Suprapubic skin (tissue), 4 donors: ENCODE measurements around the gene IQSEC2. TPM values are rescaled to one million over a fixed set of nuclear protein-coding genes. Genes with fewer than 3 reads are reported as not detected.

Source experiments
- DNase-seq, 2 donors: peaks; one replicate each; pipeline ENCODE4 v3.0.0-alpha.2; 2019; ENCODE audit warnings: low spot score in 2 of 2
- H3K27ac ChIP-seq: fragments of 200-600 bp; sonication (generic); one replicate; pipeline ENCODE4 v1.5.1; 2019
- H3K27me3 ChIP-seq: fragments of 200-600 bp; sonication (generic); one replicate; pipeline ENCODE4 v1.5.1; 2019
- H3K36me3 ChIP-seq: fragments of 200-600 bp; sonication (generic); one replicate; pipeline ENCODE4 v1.5.1; 2019
- H3K4me1 ChIP-seq: fragments of 200-600 bp; sonication (generic); one replicate; pipeline ENCODE4 v1.5.1; 2019
- H3K4me3 ChIP-seq: fragments of 200-600 bp; sonication (generic); one replicate; pipeline ENCODE4 v1.5.1; 2019; ENCODE audit warnings: mild to moderate bottlenecking
- H3K9me3 ChIP-seq: fragments of 200-600 bp; sonication (generic); one replicate; pipeline ENCODE4 v1.5.1; 2019
- EP300 ChIP-seq: sonication (generic); formaldehyde crosslinking; IDR thresholded peaks from one replicate; pipeline ENCODE4 v1.6.1; 2017; ENCODE audit warnings: antibody characterized with exemption
- POLR2A ChIP-seq, 2 donors: fragments of 450-650 bp; IDR thresholded peaks; one replicate each; pipeline ENCODE4 v1.6.1; 2017; ENCODE audit warnings: antibody characterized with exemption in 2 of 2, mild to moderate bottlenecking in 2 of 2, moderate library complexity in 2 of 2
- POLR2AphosphoS5 ChIP-seq, 3 donors: sonication (generic); formaldehyde crosslinking; IDR thresholded peaks; one replicate each; pipeline ENCODE4 v1.6.1; 2017; ENCODE audit warnings: antibody characterized with exemption in 3 of 3
- WGBS: methylation state at CpG from one replicate; pipeline ENCODE4 v1.1.5; 2018; 5-methylcytosine and 5-hydroxymethylcytosine counted together
- total RNA-seq, 4 donors: library from RNA; depleted of rRNA; stranded (reverse); fragments of >200 nt; gene quantifications; one replicate each; pipeline ENCODE4 v1.1.0, GENCODE V29; 2016
- TF ChIP-seq, protein P1 (sequence below), 2 donors: fragments of 200-600 bp in 1 of 2; fragments of 450-650 bp in 1 of 2; sonication (generic) in 1 of 2; IDR thresholded peaks; one replicate each; pipeline ENCODE4 v1.5.1; 2016 to 2019; ENCODE audit warnings: antibody characterized with exemption in 2 of 2, mild to moderate bottlenecking in 1 of 2, moderate library complexity in 1 of 2

Gene IQSEC2
- 10 to 100 TPM; 24.4 to 42.1 (median 28.9) TPM for total RNA-seq

DNA sequence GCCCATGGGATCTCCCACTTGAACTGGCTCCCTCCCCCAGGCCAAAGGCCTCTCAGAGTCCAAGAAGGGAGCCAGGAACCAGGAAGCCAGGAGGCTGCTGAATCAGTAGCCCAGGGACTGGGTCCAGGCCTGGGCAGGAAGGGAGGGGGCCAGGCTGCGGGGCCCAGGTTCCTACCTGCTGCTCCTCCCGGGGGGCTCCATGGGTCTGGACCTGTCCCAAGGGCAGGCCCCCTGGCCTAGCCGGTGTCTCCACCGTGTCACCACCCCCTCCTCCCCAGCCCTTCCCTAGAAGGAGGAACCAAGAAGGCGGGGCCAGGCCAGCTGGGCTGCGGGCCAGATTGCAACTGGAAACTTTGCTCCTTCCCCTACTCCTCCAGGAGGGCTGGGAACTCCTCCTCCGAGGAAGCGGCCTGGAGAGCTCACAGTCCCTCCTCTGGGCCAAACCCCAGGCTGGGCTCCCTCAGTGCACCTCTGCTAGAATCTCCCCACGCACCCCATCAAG, at the start of gene IQSEC2:
IQSEC2 (minus strand) TSS at position 264 of the 502 bp plus-strand sequence.
- WGBS = no CpG with 5 or more reads among the region's 9 CpGs
- peak; percentile 85 to 92 for DNase-seq

DNA sequence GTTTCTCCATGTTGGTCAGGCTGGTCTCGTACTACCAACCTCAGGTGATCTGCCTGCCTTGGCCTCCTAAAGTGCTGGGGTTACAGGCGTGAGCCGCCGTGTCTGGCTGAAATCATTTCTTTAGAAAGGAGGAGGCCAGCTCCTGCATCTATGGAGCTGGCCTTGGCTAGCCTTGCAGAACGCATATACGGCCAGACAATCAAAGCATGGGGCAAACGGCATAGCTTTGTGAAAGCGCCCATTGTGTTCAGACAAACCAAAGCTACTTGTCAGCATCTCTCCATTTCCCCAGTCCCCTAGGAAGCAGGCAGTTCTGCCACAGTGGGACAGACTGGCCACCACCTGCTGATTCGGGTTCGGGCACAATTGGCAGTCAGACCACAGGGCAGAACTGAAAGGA, 48.9 kb upstream of the IQSEC2 start:
- Histone ChIP-seq H3K27me3 (no peaks in the 10 kb centered on the region), H3K9me3 (no peaks in the 10 kb centered on the region), H3K27ac (no peak overlapping the region), H3K4me1 (no peaks in the 10 kb centered on the region), H3K4me3 (no peak overlapping the region), H3K36me3 (no peaks in the 10 kb centered on the region)
- TF ChIP-seq POLR2A (IDR thresholded peaks at IDR 0.05) = no peak
- TF ChIP-seq, protein P1, sequence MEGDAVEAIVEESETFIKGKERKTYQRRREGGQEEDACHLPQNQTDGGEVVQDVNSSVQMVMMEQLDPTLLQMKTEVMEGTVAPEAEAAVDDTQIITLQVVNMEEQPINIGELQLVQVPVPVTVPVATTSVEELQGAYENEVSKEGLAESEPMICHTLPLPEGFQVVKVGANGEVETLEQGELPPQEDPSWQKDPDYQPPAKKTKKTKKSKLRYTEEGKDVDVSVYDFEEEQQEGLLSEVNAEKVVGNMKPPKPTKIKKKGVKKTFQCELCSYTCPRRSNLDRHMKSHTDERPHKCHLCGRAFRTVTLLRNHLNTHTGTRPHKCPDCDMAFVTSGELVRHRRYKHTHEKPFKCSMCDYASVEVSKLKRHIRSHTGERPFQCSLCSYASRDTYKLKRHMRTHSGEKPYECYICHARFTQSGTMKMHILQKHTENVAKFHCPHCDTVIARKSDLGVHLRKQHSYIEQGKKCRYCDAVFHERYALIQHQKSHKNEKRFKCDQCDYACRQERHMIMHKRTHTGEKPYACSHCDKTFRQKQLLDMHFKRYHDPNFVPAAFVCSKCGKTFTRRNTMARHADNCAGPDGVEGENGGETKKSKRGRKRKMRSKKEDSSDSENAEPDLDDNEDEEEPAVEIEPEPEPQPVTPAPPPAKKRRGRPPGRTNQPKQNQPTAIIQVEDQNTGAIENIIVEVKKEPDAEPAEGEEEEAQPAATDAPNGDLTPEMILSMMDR (IDR thresholded peaks at IDR 0.05) = no peak
- TF ChIP-seq EP300 = no peak
- no peak for TF ChIP-seq POLR2AphosphoS5 (IDR thresholded peaks at IDR 0.05)
- 92% methylated on average over 10 of the region's 10 CpGs for WGBS
- DNase-seq = no peak

More for the DNA sequence above, at the start of gene IQSEC2:
- Histone ChIP-seq H3K36me3 (no peaks in the 10 kb centered on the region), H3K4me1 (peaks cover 24% of the 10 kb centered on the region), H3K4me3 (peak within 1 kb of the TSS; percentile 44), H3K9me3 (no peaks in the 10 kb centered on the region), H3K27ac (peak within 1 kb of the TSS; percentile 76), H3K27me3 (no peaks in the 10 kb centered on the region)
- TF ChIP-seq, protein P1 (IDR thresholded peaks at IDR 0.05) = no peak
- TF ChIP-seq EP300 (no peak), POLR2A (IDR thresholded peaks at IDR 0.05) (no peak), POLR2AphosphoS5 (IDR thresholded peaks at IDR 0.05) (no peak)

DNA sequence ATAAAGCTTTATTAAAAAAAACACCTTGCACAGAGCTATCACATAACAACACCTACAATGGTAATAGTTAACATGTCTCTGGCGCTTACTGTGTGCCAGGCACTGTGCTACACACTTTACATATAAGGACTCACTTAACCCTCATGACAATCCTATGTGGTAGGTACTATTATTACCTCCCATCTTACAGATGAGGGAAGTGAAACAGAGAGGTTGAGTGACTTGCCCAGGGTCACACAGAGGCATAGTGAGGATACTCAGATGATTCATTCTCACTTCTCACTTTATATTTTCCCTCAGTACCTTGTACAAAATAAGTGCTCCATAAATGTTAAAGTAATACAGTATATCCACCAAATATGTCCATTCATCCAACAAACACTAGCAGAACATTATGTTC, 43.4 kb upstream of the IQSEC2 start:
- Histone ChIP-seq H3K4me3 (no peak overlapping the region), H3K36me3 (no peaks in the 10 kb centered on the region), H3K9me3 (no peaks in the 10 kb centered on the region), H3K27ac (no peak overlapping the region), H3K4me1 (peaks cover 7% of the 10 kb centered on the region), H3K27me3 (no peaks in the 10 kb centered on the region)
- no peak for TF ChIP-seq POLR2A (IDR thresholded peaks at IDR 0.05)
- TF ChIP-seq EP300 = no peak
- TF ChIP-seq, protein P1 (IDR thresholded peaks at IDR 0.05) = no peak
- no peak for TF ChIP-seq POLR2AphosphoS5 (IDR thresholded peaks at IDR 0.05)
- no peak for DNase-seq
- WGBS = 81% methylated on average over 1 of the region's 1 CpG

DNA sequence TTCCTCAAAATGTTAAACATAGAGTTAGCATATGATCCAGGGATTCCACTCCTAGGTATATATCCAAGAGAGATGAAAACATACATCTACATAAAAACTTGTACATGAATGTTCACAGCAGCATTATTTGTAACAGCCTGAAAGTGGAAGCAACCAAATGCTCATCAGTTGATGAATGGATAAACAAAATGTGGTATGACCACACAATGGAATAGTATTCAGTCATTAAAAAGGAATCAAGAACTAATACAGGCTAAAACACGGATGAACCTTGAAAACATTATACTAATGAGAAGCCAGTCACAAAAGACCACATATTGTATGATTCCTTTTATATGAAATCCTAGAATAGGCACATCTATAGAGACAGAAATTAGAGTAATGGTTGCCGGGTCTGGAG, 42.7 kb upstream of the IQSEC2 start:
- Histone ChIP-seq H3K4me1 (peaks cover 14% of the 10 kb centered on the region), H3K4me3 (no peak overlapping the region), H3K36me3 (no peaks in the 10 kb centered on the region), H3K27me3 (no peaks in the 10 kb centered on the region), H3K27ac (no peak overlapping the region), H3K9me3 (no peaks in the 10 kb centered on the region)
- no peak for DNase-seq
- TF ChIP-seq POLR2A (IDR thresholded peaks at IDR 0.05) (no peak), POLR2AphosphoS5 (IDR thresholded peaks at IDR 0.05) (no peak), EP300 (no peak)
- TF ChIP-seq, protein P1 (IDR thresholded peaks at IDR 0.05) = no peak
- whole genome bisulfite sequencing = 96% methylated on average over 2 of the region's 2 CpGs

DNA sequence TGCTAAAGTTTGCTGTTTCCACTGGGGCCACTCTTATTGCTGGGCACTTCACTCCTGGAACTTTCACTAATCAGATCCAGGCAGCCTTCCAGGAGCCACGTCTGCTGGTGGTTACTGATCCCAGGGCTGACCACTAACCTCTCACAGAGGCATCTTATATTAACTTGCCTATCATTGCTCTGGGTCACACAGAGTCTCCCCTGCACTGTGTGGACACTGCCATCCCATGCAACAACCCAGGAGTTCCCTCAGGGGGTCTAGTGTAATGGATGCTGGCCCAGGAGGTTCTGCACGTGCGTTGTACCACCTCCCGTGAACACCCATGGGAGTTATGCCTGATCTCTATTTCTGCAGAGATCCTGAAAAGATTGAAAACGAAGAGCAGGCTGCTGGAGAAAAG, 41.8 kb upstream of the IQSEC2 start:
- DNase-seq = no peak
- Histone ChIP-seq H3K36me3 (no peaks in the 10 kb centered on the region), H3K4me3 (no peak overlapping the region), H3K9me3 (no peaks in the 10 kb centered on the region), H3K4me1 (peaks cover 19% of the 10 kb centered on the region), H3K27ac (no peak overlapping the region), H3K27me3 (no peaks in the 10 kb centered on the region)
- TF ChIP-seq POLR2AphosphoS5 (IDR thresholded peaks at IDR 0.05) (no peak), POLR2A (IDR thresholded peaks at IDR 0.05) (no peak), EP300 (no peak)
- TF ChIP-seq, protein P1 (IDR thresholded peaks at IDR 0.05) = no peak
- WGBS = 73% methylated on average over 4 of the region's 5 CpGs
